Stimulated activated CD4-positive, alpha-beta T cell treated with anti-CD3 and anti-CD28 coated beads, Interleukin-4, amount 100 ng/mL, for 48 hours (primary cell): ENCODE results near the gene DPYD.

Experiments
- DNase-seq, 2 donors: peaks; one replicate each; pipeline ENCODE4 v3.0.0-alpha.2; 2020; ENCODE audit warnings: low read depth in 2 of 2

DPYD gene

DNA sequence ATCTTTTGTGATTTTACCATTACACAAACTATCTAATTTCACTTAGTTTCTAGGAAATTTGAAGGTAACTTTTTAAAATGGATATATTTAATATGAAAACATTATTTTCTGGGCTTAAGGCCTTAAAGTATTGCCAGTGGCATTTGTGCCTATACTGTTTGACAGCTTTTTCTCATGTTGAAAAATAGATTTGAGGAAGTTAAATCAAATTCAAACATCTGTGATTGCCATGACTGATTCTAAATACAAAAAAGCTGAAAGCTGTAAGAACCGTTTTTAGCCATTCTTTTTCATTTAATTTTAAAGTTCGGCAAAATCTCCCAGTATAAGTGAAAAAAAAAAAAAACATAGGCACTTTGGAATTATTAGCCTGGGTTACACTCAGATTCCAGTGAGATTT lies 301.1 kb downstream of the DPYD start:
- no peak for DNase-seq

DNA sequence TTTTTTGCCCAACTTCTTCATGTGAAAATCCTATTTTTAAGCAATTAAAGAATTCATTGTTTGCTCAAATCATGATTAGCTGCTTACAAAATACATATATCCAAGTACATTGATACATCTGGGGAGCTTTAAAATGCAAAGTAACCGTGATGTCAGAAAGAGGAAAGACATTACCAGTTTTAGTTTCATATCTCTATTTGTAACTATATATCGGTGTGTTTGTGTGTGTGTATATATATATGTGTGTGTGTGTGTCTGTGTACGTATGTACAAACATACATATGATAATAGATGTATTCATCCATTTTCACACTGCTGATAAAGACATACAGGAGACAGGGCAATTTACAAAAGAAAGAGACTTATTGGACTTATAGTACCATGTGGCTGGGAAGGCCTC lies 310.1 kb downstream of the DPYD start:
- no peak for DNase-seq

GRCh38 chr1:97610102-97610501 lies 310.7 kb downstream of the DPYD start:
- no peak for DNase-seq

DNA sequence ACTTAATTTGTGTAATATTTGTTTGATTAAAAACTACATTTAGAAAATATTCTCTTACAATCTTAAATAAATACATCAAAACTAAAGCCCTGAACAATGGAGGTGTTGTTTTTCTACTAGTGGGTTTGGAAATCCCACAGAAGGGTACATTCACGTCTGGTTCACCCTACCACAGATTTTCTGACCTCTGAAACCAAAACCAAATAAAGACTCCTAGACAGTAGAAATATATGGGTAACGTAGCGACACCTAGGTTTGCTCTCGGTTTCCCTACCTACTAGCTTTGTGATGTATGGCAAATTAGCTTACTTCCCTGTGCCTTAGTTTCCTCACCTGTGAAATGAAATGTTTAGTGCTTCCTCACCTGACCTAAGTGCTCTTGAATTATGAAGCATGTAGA lies 312.6 kb downstream of the DPYD start:
- DNase-seq = no peak

GRCh38 chr1:97603776-97604175 lies 317.1 kb downstream of the DPYD start:
- DNase-seq = no peak

GRCh38 chr1:97603218-97603617 lies 317.6 kb downstream of the DPYD start:
- DNase-seq = no peak

DNA sequence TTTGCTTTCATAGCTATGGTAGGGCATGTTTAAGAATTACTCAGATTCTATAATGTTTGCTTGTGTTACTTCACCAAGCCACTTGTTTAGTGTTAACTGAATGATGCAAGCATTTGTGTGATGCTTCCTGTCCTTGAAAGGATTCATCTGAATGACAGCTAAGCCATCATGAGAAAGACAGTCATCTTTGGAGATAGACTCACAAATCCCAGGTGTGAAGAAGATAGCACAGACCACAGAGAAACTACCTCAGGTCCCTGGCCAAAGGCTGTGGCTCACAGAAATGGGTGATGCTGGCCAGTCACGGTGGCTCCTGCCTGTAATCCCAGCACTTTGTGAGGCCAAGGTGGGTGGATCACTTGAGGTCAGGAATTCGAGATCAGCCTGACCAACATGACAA lies 321.4 kb downstream of the DPYD start:
- no peak for DNase-seq

DNA sequence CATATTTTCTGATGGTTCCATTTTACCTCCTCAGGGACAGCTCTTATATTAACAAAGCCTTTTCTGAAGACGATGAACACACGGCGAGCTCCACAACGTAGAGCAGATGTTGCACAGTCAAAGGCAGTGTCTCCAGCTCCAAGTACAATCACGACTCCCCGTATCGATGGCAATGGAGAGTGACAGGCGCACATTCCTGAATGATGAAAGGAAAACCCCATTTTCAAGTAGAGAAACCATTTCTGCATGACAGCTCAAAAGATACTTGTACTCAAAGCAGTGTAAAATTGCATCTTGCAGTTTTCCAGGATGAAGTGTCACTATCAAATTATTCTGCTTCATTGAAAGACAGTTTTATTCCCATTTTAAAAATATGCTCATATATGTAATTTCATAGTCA lies 327.6 kb downstream of the DPYD start:
- no peak for DNase-seq

GRCh38 chr1:97588772-97589171 lies 332.1 kb downstream of the DPYD start:
- DNase-seq = no peak

DNA sequence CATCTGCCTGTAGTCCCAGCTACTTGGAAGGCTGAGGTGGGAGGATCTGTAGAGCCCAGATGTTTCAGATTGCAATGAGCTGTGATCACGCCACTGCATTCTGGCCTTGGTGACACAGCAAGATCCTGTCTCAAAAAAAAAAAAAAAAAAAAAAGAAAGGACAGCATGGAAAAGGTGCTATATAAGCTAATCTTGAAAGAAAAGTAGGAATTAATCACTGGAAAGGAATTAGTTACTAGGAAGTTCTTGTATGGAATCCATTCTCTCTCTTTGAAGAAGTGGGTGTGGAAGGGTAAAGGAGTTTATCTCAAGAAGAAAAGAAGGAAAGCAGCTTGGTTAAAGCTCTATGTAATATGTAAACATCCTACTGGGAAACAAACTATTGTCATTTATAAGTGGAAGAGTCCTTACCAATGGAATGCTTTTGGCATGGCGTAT lies 339.2 kb downstream of the DPYD start:
- DNase-seq = no peak

DNA sequence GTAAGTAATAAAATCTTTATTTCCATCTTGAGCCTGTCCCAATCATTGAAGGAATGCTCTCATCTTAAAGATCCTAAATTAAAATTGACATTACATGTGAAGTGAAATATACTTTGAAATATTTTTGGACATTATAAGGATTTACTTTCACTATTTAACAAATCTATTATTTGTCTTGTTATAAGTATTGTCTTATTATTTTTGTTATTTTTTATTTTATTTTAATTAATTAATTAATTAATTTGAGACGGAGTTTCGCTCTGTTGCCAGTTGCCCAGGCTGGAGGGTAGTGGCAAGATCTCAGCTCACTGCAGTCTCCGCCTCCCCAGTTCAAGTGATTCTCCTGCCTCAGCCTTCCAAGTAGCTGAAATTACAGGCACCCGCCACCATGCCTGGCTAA lies 343.2 kb downstream of the DPYD start:
- DNase-seq = no peak

DNA sequence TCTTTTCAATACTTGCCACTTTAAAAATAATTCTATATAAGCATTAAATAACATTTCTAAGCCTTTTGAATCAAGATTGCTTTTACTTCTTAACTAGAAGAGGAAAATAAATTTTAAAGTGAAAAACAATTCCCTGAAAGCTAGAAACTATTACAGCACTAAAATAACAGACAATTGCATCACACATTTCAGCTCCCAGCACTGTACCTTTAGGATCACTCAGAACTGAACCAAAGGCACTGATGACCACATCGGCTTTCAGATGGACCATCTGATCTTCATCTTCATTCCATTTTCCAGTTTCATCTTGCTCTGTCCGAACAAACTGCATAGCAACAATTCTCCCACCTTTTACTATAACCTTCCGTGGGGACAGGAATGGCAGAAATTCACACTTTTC lies 347.3 kb downstream of the DPYD start:
- no peak for DNase-seq

DNA sequence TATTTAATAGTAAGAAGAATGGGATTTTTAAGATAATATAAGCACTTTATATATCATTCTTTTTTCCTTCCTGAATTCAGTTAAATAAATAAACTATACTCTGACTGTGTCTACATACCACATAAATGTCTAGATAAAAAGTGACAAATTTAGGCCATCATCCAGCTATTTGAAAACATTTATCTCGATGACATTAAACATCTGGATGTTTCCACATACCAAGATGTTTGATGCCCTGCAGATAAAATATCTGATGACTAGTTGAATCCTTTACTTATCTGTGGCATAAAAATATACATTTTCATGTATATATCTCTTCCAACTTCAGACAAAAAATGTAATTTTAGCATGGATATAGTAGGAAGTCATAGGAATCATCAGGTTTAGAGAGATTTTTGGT lies 348.3 kb downstream of the DPYD start:
- DNase-seq = no peak

- DNase-seq = no peak
Measured at GRCh38 chr1:97571760-97572159, 349.1 kb downstream of the DPYD start.

- no peak for DNase-seq
Measured at GRCh38 chr1:97570691-97571090, 350.1 kb downstream of the DPYD start.

GRCh38 chr1:97567000-97567749 lies 353.7 kb downstream of the DPYD start:
- no peak for DNase-seq

GRCh38 chr1:97565886-97566285 lies 354.9 kb downstream of the DPYD start:
- DNase-seq = no peak

GRCh38 chr1:97563926-97564325 lies 356.9 kb downstream of the DPYD start:
- DNase-seq = no peak

GRCh38 chr1:97562081-97562480 lies 358.8 kb downstream of the DPYD start:
- DNase-seq = no peak

DNA sequence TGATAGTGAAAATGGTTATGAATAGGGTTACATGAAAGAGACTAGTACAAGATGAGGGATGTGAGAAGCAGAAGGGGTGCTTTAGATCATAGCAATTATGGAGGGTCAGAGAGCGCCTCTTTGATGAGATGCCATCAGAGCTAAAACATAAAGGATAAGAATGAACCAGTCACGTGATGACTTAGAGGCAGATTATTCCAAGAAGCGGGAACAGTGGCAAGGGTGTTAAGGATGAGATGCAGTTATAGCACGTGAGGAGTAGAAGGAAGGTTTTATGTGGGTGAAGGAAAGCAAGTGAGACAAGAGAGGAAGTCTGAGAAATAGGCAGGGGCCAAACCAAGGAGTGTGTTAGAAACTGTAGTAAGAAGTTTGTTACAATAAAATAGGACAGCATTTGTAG lies 360.1 kb downstream of the DPYD start:
- DNase-seq = no peak

DNA sequence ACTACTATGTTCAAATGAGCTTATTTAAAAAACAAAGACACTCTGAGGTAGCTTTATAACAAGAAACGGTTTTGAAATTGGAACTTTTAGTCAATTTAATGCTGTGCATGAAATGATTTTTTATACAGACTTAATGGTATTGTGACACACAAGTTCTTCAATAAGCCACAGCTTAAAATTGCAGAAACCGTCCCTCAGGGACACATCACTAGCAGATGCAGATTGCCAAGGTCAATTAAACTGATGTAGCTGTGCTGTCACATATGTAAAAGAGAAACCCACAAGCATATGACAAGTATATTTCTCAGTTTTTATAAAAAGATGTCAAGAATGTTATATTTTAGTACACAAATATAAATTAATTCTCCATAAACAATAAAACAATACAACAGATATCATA lies 366.9 kb downstream of the DPYD start:
- no peak for DNase-seq

DNA sequence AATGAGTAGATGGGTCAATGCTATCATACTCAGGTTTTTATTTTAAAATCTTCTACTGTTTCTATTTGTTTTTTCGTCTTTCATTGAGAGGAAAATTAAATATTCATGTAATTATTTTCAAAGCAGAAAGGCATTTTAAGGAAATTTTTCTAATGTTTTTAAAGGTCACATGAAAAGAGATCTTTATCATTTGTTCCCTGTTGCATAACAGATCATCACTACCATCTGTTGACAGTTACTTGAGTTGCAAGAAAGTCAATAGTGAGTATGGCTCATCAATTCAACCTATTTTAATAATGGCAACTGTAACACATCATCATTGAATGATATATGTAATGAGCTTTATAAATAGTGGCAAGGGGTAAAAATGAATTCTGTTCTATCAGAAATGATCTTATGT lies 369.7 kb downstream of the DPYD start:
- no peak for DNase-seq

DNA sequence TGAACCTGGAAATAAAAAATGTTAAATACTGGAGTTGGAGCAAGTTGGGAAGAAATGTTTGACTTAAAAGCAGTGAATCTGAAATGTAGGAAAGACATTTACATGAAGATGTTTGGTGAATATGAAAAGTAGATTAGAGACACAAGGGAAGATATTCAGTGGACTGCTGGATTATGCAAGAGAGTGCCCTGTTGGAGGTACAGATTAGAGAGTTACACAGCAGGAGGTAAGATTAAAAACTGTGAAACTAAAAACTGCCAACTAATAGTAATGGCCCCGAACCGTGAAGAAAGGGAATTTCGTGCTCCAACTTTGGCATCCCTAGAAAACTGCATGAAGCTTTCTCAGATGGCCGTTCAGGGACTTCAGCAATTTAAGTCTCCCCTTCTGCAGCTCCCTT lies 375.4 kb downstream of the DPYD start:
- DNase-seq = no peak

- DNase-seq = no peak
Measured at GRCh38 chr1:97540346-97540888, 380.4 kb downstream of the DPYD start.
